GM18508 (cell line): ENCODE data around the gene TIAM2.
"Not testable (repeated sequence)": the region's sequence is repeated elsewhere in the genome, so short reads cannot be mapped to it uniquely, and the experiment has no call there.

ENCODE experiments used
- ATAC-seq: cut with Tn5 transposase; IDR thresholded peaks from one replicate; pipeline ENCODE4 v1.9.1; 2021; ENCODE audit warnings: moderate number of reproducible peaks; ENCODE audit not compliant: insufficient read depth, unreplicated experiment

Gene TIAM2

DNA sequence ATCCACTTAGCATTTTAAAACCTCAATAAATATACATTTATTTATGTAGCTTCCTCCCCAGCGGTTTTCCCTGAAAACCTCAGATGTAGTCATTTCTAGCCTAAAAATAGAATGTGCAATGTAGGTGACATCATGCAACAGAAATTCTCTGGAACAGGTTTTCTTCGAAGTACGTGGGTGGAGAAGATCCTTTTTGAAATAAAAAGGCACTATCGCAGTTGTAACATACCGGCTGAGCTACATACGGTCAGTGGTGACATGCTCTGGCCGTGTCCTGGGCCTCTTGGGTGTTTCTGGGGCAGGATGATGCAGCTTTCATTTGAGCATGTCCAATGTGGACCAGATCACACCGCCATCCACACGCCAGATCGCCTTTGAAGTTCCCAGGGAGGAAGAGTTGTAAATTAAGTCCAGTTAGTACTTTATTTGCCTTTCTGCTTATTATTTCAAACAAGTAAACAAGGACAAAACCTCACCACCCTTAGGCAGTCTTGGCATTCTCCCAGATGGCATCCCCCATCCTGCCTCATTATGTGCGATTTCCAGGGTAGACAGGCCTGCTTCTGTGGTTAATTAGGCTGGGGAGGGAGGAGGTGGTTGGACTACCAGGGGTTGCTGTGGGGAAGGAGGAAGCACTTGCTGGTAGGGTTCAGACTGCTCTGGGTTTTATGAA, 159.2 kb downstream of the TIAM2 start:
- no peak for ATAC-seq

DNA sequence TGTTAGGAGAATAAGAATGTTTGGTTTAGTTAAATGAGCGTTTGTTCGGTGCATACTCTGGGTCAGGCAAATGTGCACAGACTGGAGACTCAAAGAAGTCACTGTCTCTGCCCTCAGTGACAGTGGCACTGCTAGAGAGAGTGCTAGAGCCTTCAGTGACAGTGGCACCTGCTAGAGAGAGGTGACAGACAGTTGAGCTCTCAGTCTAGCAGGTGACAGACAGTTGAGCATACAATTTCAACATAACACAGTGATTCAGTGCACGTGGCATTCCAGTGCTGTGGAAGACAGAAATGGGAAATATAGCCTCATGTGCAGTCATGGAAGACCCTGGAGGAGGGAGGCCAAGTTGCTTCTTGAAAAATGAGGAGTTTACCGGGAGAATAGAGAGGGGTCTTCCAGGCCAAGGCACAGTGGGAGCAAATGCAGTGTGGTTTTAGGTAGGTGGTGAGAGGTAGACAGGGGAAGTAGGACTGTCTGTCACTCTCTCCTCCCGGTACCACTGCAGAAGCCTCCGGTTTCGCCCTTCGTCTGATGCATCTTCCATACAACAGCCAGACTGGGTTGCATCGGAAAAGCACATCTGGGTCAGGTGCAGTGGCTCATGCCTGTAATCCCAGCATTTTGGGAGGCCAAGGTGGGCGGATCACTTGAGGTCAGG, 160.8 kb downstream of the TIAM2 start:
- no peak for ATAC-seq

DNA sequence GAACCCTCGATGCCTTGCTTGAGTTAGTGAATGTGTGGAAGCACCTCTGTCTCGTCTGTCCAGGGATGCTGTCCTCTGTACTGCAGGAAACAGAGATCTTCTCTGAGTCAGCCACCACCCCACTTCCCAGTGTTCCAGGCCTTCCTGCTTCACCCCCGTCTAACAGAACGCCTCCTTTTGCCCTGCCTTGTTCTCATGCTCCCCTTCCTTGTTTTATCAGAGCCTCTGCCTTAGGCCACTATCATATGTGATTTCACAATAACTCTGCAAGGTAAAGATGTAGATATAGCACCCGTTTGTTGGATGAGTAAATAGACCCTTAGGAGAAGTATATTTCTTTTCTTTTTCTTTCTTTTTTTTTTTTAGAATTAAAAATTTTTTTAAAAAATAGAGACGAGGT, 162.0 kb downstream of the TIAM2 start:
- no peak for ATAC-seq

DNA sequence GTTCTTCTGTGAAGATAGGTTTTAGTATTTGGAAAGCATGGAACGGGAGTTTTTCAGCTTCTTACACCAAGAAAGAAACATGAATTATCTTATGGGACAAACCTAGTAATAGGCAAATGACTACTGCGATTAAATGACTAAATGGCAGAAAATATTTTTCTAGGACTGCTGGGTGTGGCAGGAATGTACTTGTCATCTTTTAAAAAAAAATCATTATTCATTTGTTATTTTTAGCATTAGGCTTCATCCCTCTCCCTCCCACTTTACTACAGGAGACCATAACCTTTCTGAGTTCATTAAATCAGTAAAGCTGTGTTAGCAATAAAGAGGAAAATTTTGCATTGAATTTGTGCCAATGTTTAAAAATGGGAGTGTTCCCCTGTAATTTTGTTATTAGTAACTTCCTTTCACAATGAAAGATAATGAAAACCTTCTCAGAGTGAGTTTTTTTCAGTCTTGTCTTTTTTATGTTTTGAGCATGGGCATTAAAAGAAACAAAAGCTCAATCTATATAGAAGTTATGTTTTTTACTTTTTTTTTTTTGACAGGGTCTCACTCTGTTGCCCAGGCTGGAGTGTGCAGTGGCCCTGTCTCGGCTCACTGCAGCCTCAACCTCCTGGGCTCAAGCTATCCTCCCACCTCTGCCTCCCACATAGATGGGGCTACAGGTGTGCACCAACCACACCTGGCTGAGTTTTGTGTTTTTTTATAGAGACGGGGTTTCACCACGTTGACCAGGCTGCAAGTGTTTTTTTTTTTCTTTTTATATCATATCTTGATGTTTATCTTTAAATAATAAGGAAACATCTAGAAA, 163.1 kb downstream of the TIAM2 start:
- no peak for ATAC-seq

DNA sequence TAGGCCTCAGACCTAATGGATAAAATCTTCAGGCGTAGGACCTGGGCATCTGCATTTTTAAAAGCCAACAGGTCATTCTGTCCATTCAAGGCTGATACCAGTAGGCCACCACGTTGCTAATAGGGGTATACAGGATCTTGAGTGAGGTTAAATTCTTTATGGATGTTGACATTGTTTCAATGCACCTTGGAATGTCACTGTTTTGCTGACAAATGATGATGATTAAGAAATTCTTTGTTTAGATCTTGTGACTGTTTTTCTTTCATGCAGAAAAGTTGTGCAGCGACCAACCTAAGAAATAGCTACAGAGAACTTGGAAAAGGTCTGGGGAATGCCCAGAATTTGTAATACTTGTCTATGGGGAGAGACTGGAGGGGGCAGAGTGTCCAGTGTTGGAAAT, 167.6 kb downstream of the TIAM2 start:
- no peak for ATAC-seq

DNA sequence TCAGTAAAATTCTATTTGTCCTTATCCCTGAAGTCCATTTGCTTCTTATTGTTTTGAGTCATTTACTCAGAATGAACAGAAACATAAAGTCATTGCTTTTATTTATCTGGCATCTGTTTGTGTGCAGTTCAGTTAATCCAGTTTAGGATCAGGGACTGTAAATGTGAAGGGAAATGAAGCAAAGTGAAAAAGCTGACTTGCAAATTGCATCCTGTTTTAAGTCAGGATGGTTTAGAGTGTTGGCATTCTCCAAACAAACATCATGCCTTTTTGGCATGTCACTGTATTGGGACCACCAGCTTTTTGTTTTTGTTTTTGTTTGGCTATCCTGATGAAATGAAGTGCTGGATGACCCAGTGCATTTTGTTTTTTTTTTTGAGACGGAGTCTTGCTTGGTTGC, 168.5 kb downstream of the TIAM2 start:
- ATAC-seq = no peak

DNA sequence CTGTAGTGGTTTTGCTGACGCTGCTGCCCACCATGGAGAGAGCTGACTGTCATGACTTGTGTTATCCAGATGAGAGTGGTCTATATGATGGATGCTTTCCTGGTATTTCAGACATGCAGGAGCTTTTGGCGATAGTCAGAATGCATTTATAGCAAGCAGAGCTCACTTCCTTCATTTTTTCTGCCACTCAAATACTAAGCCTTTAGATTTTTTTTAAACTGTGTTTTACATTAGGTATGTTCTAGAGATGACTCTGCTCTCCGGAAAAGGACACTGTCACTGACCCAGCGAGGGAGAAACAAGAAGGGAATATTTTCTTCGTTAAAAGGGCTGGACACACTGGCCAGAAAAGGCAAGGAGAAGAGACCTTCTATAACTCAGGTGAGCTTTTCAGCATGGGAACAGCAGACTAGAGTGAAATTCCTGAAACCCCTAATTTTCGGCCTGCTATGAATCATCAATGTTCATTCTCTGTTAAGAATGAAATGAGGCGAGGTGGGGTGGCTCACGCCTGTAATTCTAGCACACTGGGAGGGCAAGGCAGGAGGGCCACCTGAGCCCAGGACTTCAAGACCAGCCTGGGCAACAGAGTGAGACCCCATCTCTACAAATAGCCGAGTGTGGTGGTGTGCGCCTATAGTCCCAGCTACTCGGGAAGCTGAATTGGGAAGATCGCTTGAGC, 170.1 kb downstream of the TIAM2 start:
- ATAC-seq = no peak

DNA sequence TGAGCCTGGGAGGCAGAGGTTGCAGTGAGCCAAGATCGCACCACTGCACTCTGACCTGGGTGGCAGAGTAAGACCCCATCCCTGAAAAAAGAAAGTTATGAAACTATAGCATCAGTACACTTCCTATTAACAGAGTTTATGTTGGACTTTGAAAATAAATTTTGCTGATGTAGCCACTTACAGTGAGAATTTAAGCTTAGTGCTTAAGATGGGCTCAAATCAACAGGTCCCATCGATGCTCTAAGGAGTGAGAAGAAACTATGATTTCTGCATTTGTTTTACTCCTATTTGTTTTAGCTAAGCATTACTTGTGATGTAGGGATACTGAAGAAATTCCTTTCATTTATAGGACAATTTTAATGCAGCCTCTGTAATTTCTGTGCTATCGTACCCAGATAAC, 175.4 kb downstream of the TIAM2 start:
- no peak for ATAC-seq

DNA sequence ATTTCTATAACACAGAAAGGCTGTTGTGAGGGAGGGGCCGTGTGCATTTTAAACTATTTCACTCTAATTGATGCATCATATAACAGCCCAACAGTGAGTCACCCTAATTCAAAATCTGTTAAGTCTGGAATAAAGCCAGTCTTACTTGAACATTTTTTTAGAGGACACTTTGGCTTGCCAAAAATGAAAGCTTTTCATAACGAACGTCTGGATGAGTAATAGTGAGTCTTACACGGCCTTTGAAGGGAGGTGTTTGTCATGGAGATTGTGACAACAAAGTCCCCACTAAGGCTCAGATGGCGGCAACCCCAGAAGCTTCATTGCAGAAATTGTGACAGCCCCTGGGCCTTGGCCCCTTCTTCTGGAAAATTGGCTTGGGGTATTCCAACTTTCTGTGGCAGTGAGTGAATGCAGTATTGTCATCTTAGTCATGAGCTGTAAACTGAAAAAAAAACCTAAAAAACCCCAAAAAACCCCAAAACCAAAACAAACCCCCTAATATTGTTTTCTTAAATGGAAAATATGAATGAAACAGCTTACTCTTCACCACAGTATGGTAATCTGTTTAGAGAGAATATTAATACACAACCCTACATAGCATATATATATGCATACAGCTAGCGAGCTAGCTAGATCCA, 176.1 kb downstream of the TIAM2 start:
- peak; percentile 71 for ATAC-seq

DNA sequence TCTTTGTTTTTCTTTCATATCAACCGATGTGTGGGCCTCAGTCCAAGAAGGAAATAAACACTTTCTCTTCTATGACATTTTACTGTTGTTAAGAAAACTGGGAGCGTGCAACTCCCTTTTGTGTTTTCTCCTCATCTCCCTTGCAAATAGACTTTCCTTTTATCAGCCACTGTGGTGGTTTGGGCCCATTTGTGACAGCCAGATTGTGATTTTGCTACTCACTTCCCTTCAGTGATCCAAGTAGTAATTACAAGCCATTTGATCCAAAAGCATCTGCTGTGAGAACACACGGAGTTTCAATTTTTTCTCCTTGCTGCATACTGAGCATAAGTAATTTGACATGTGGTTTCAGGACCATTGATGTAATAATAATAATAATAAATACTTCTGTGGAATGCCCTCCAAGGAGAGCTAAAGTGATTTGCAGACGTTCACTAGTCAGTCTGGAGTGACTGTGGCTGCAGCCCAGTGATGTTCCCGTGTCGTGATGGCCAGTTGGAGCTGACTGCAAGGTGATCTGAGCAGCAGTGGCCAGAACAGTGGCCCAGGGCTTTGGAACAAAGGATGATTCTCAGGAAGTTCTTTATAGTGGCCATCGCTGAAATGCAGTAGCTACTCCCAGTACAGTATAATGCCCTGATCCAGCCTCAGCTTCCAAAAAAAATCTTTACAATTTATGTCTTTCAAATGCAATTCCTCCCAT, 176.8 kb downstream of the TIAM2 start:
- ATAC-seq = peak; percentile 4

DNA sequence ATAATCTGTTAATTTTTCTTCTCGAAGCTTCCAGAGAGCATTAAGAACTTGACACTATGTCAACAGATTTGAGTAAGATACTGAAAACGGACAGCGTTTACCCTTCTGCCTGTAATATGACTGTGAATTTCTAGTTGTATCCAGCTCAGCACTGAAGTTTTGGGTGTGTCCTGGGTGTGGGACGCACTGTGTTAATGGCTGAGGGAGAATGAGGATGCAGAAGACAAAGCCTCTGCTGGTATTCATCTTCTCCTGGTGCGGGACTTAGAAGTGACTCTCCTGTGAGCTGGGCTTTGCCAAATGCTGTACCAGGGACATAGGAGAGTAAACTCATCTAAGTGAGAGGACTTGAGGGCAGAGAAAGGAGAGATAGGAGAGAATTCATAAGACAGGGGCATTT, 178.4 kb downstream of the TIAM2 start:
- ATAC-seq = no peak

DNA sequence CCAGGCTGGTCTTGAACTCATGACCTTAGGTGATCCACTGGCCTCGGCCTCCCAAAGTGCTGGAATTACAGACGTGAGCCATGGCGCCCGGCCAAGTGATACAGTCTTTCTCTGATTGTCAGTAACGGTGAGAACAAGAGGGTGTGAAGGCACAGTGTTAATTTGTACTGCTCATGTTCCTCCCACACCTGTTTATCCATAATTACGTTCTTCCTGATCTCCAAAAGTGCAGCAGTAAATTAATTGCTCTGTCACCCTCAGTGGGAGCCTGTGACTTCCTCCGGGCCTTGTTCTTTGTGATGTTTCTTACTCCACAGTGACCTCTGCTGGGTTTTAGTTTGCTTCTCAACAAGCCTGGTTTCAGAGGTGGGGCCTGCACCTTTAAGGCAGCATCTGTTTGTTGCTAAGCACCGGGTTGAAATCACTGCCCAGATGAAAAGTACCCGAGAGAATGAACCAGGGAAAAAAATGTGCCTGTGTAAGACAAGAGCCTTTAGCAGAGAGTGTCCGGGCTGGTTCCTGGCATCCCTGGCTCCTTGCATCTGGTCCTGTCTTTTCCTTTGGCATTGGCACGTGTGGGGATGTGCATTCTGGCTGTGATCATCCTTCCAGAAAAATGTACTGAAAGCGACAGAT, 179.6 kb downstream of the TIAM2 start:
- peak; percentile 37 for ATAC-seq

DNA sequence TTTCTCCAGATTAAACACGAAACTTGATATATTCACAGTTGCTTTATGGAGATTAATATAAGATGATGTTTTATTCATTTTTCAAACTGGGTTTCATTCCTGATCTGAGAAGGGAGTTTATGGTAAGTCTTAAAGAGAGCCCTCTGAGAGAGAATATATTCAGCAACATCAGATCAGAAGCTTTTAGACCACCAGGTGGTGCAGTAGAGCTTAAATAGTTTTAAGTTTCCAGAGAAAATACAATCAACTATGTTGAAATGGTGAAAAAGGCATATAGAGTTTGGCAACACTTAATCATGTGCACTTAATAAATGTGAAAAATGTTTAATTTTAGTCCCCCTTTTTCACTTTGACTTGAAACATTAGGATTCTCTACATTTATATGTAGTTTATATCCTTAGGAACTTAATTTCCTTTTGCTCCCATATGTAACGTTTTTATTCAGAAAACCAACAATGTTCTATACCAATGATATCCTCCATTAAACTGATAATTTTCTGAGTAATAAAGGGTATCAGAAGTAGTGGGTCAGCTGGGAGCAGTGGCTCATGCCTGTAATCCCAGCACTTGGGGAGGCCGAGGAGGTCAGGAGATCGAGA, 182.3 kb downstream of the TIAM2 start:
- no peak for ATAC-seq

DNA sequence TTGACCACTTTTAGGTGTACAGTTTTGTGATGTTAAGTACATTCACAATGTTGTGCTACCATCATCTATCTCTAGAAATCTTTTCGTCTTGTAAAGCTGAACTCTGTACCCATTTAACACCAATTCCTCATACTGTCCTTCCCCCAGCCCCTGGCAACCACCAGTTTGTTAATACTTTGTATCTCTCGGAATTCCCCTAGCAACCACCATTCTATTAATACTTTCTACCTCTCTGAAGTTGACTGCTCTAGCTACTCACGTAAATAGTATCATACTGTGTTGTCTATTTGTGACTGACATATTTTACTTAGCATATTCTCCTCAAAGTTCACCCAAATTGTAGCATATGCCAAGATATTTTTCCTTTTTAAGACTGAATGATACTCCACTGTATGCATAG, 186.4 kb downstream of the TIAM2 start:
- peak; percentile 55 for ATAC-seq

DNA sequence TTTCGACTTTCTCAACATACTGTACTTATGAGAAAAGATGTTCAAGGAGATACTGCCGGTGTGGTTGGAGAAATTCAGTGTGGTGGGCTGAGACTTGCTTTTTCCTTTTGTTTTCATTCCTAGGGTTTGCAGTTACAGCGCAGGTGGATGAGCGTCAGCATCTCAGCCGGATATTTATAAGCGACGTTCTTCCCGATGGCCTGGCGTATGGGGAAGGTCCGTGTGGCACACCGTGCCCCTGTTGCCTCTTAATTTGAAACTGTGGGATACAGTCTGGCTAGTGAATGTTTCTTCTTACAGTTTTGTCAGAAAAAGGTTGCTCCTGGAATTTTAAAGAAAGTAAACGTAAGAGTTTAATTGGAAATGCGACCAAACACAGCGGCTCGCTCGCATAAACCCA, 187.0 kb downstream of the TIAM2 start:
- no peak for ATAC-seq

DNA sequence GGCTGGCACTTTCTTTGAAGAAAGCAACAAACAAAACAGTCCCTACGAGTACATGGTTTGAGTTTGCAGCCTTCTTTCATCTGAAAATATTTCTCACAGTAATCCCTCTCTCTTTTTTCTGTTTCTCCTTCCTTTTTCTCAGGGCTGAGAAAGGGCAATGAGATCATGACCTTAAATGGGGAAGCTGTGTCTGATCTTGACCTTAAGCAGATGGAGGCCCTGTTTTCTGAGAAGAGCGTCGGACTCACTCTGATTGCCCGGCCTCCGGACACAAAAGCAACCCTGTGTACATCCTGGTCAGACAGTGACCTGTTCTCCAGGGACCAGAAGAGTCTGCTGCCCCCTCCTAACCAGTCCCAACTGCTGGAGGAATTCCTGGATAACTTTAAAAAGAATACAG, 188.0 kb downstream of the TIAM2 start:
- ATAC-seq = peak; percentile 34

DNA sequence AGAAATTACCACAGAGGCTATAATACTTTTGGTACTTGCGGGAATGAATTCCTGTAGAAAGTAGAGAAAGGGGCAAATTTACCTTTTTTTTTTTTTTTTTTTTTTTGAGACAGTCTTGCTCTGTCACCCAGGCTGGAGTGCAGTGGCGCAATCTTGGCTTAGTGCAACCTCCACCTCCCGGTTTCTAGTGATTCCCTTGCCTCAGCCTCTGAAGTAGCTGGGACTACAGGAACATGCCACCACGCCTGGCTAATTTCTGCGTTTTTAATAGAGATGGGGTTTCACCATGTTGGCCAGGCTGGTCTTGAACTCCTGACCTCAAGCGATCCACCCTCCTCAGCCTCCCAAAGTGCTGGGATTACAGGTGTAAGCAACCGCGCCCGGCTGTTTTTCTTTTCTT, 189.9 kb downstream of the TIAM2 start:
- not testable (repeated sequence) for ATAC-seq

DNA sequence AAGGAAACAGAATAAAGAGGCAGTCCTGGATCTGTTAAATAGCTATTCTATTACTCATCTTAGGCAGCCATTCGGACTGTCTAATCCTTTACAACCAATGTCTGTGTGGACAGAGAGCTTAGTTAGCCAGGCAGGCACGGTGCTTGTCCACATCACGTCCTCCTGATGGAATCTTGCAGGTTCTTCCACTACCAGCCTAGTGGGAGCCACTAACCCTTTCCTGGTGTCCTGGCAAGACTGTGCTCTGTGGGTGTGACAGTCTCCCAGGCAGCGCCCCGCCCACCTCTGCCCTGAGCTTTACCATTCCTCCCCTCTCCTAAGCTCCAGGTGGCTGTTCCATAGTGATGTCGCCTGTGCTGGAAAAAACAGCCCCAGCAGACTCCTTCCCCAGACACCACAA, 190.4 kb downstream of the TIAM2 start:
- no peak for ATAC-seq

DNA sequence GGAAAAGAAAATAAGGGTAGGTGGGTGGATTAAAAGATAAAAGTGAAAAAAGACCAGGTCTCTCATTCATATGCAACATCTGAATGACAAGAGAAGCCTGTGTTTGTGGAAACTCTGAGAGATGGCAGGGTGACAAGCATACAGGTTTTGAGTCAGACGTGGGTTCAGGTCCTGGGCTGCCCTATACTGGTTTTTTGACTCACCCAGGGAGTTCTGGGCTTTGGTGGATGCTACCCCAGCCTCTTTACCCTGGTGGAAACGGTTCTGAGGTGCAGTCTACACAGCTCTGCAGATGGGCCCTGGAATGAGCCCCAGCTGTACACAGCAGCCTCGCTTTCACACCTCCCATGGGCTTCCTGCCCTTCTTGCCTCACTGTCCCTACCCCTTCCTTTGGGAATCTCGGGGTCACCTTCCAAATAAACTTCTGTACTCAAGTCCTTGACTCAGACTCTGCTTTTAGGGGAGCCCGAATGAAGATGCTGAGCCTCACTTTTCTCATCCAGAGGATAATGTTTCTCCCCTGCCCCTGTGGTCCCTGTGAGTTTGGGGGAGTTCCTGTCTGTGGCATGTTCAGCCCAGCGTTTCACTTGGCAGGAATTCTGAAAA, 191.0 kb downstream of the TIAM2 start:
- ATAC-seq = no peak
